ENCODE measurements around the gene BRINP2. TPM values are rescaled to one million over a fixed set of nuclear protein-coding genes. Genes with fewer than 3 reads are reported as not detected.

Gene BRINP2
- total RNA-seq, 1 donor from 2014 or later: not detected

GRCh38 chr1:177208920-177209319, 38.2 kb downstream of the BRINP2 start:
- H3K27me3 Mint-ChIP-seq: no peaks in the 10 kb centered on the region
- no peaks in the 10 kb centered on the region for H3K4me1 Mint-ChIP-seq
- intact Hi-C loops (cut with micrococcal nuclease): no loop called here
- ChIA-PET POLR2A (no interaction called here), CTCF (no interaction called here)
- no peak overlapping the region for H3K27ac Mint-ChIP-seq
- H3K4me3 Mint-ChIP-seq: no peak overlapping the region
- H3K9me3 Mint-ChIP-seq: no peaks in the 10 kb centered on the region
- no peak for TF ChIP-seq CTCF (IDR thresholded peaks at IDR 0.05)
- DNase-seq (no peak), ATAC-seq (ENCODE audit: low read depth) (no peak)
- H3K36me3 Mint-ChIP-seq (ENCODE audit: low read depth): no peaks in the 10 kb centered on the region

DNA sequence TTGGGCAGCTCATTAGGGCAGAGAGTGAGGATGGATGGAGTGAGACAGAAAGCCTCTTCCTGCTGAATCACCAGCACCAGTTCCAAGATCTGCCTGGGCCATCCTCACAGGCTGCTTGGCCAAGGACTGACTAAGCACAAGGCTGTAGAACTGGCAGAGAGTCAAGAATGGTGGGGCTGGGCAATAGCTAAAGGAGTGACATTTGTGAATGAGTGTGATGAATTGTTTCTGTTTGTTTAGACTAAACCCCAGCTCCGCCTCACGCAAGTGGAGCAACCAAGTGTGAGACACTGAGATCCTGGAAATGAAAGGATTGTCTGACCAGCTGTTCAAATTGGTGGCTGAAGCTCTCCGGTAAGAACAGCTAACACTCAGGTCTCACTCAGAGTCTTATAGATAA, 38.6 kb downstream of the BRINP2 start:
- ChIA-PET CTCF (no interaction called here), POLR2A (no interaction called here)
- H3K4me3 Mint-ChIP-seq: no peak overlapping the region
- no peaks in the 10 kb centered on the region for H3K27me3 Mint-ChIP-seq
- ATAC-seq (ENCODE audit: low read depth): no peak
- no peak for DNase-seq
- no peaks in the 10 kb centered on the region for H3K36me3 Mint-ChIP-seq (ENCODE audit: low read depth)
- TF ChIP-seq CTCF (IDR thresholded peaks at IDR 0.05): no peak
- H3K27ac Mint-ChIP-seq: no peak overlapping the region
- intact Hi-C loops (cut with micrococcal nuclease): no loop called here
- no peaks in the 10 kb centered on the region for H3K4me1 Mint-ChIP-seq
- no peaks in the 10 kb centered on the region for H3K9me3 Mint-ChIP-seq

DNA sequence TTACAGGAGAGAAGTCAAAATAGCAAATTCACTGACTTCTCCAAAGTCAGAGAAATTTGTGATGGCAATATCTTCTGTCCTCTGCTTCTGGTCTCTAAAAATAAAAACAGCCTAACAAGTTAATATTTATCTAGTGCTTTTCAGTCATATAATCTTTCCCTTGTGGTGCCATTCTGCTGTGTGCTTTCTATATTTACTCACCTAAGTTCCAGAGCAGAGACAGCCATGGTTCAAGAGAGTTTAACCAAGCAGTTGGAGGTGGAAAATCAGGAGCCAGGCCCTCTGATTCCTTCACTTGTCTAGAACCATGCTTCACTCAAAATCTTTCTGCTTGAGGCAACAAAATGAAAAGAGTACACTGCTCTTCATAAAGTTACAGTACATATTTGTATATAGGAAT, 39.3 kb downstream of the BRINP2 start:
- H3K36me3 Mint-ChIP-seq (ENCODE audit: low read depth): no peaks in the 10 kb centered on the region
- TF ChIP-seq CTCF (IDR thresholded peaks at IDR 0.05): no peak
- H3K27ac Mint-ChIP-seq: no peak overlapping the region
- DNase-seq (no peak), ATAC-seq (ENCODE audit: low read depth) (no peak)
- ChIA-PET POLR2A (no interaction called here), CTCF (interaction anchor here (1.2 kb wide), 1 partner anchor 9 kb away, joined by 3 read pairs; no protein-coding TSS in a partner anchor)
- no peaks in the 10 kb centered on the region for H3K27me3 Mint-ChIP-seq
- H3K9me3 Mint-ChIP-seq: no peaks in the 10 kb centered on the region
- H3K4me1 Mint-ChIP-seq: no peaks in the 10 kb centered on the region
- intact Hi-C loops (cut with micrococcal nuclease): no loop called here
- H3K4me3 Mint-ChIP-seq: no peak overlapping the region

- POLR2A ChIA-PET: no interaction called here
- no peak overlapping the region for H3K27ac Mint-ChIP-seq
- ATAC-seq (ENCODE audit: low read depth) (no peak), DNase-seq (no peak)
- peaks cover 3% of the 10 kb centered on the region for H3K9me3 Mint-ChIP-seq
- no peak for TF ChIP-seq CTCF (IDR thresholded peaks at IDR 0.05)
- intact Hi-C loops (cut with micrococcal nuclease): no loop called here
- H3K4me1 Mint-ChIP-seq: no peaks in the 10 kb centered on the region
- H3K36me3 Mint-ChIP-seq (ENCODE audit: low read depth): no peaks in the 10 kb centered on the region
- CTCF ChIA-PET: no interaction called here
- H3K27me3 Mint-ChIP-seq: no peaks in the 10 kb centered on the region
- no peak overlapping the region for H3K4me3 Mint-ChIP-seq
Measured at GRCh38 chr1:177211231-177211630, 40.5 kb downstream of the BRINP2 start.

DNA sequence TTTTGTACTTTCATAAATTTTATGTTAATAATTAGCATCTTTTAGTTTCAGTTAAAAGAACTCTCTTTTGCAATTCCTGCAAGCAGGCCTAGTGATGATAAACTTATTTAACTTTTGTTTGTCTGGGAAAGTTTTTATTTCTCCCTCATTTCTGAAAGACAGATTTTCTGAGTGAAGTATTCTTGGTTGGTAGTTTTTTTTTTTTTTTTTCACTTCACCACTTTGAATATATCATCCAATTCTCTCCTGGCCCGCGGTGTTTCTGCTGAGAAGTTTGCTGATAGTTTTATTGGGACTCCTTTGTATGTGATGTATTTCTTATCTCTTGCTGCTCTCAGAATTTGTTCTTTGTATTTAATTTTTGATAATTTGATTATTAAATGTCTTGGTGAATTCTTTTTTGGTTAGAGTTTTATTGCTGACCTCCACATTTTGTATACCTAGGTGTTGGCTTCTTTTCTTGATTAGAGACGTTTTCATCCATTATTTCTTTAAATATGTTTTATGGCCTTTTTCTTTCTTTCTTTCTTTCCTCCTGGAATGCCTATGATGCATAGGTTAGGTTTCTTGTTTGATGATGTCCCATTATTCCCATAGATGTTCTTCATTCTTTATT, 45.9 kb downstream of the BRINP2 start:
- CTCF ChIA-PET: no interaction called here
- TF ChIP-seq CTCF (IDR thresholded peaks at IDR 0.05): no peak

More for the DNA sequence above, 45.9 kb downstream of the BRINP2 start:
- no peaks in the 10 kb centered on the region for H3K27me3 Mint-ChIP-seq
- intact Hi-C loops (cut with micrococcal nuclease): no loop called here
- no peak overlapping the region for H3K27ac Mint-ChIP-seq
- DNase-seq (no peak), ATAC-seq (ENCODE audit: low read depth) (no peak)
- POLR2A ChIA-PET: no interaction called here
- H3K36me3 Mint-ChIP-seq (ENCODE audit: low read depth): no peaks in the 10 kb centered on the region
- no peaks in the 10 kb centered on the region for H3K4me1 Mint-ChIP-seq
- peaks cover 13% of the 10 kb centered on the region for H3K9me3 Mint-ChIP-seq
- H3K4me3 Mint-ChIP-seq: no peak overlapping the region
